Sciatic nerve (tissue), 2 donors: Measurements from ENCODE around the gene CEP350. TPM values are rescaled to one million over a fixed set of nuclear protein-coding genes. Genes with fewer than 3 reads are reported as not detected.
"Not testable (repeated sequence)": the region's sequence is repeated elsewhere in the genome, so short reads cannot be mapped to it uniquely, and the experiment has no call there.

ENCODE experiments used
- ATAC-seq: fragments of 200-7000 bp; cut with Tn5 transposase; one replicate; pipeline ENCODE4 v1.9.1; 2020; ENCODE audit warnings: mild to moderate bottlenecking, moderate library complexity
- DNase-seq: peaks from one replicate; pipeline ENCODE4 v3.0.0-alpha.2; 2020; ENCODE audit warnings: low spot score
- intact Hi-C: fragments of 100-400 bp; cut with DNase I; formaldehyde crosslinking; loops from one replicate; pipeline ENCODE4 v1.14.2; 2022
- total RNA-seq: library from RNA; stranded (reverse); fragmentation: NEBNext Ultra II Directional; extraction: Animal tissue kit (Norgen Biotek cat#: 25700); gene quantifications from one replicate; pipeline ENCODE4 v1.2.1, GENCODE V29; 2021
- donor health status: DM: no; HTN: no; CAD: no.
- donor health status: DM: no; HTN: no; CAD: no.

CEP350 gene
- total RNA-seq, 1 donor from 2014 or later: 70.0 TPM

- intact Hi-C loops: no loop called here
- ATAC-seq: no peak
These were observed 18.8 kb downstream of the CEP350 start for GRCh38 chr1:179973198-179974110.

GRCh38 chr1:179976970-179977651 is 22.5 kb downstream of the CEP350 start:
- DNase-seq (no peak), ATAC-seq (no peak)
- intact Hi-C loops: no loop called here

More at GRCh38 chr1:179973198-179974110, 18.8 kb downstream of the CEP350 start:
- no peak for DNase-seq

GRCh38 chr1:179978199-179979079 is 23.8 kb downstream of the CEP350 start:
- ATAC-seq: no peak

GRCh38 chr1:179984101-179984500 is 29.5 kb downstream of the CEP350 start:
- intact Hi-C loops: no loop called here
- ATAC-seq (no peak), DNase-seq (no peak)

More at GRCh38 chr1:179978199-179979079, 23.8 kb downstream of the CEP350 start:
- intact Hi-C loops: no loop called here
- DNase-seq: no peak

- DNase-seq (no peak), ATAC-seq (no peak)
- intact Hi-C loops: no loop called here
These were observed 30.3 kb downstream of the CEP350 start for GRCh38 chr1:179984942-179985341.

- no peak for DNase-seq
- intact Hi-C loops: no loop called here
- no peak for ATAC-seq
These were observed 36.2 kb downstream of the CEP350 start for GRCh38 chr1:179990847-179991246.

GRCh38 chr1:179995576-179995975 is 41.0 kb downstream of the CEP350 start:
- ATAC-seq: no peak
- intact Hi-C loops: no loop called here
- DNase-seq: no peak

- intact Hi-C loops: no loop called here
- ATAC-seq: no peak
- DNase-seq: no peak
These were observed 41.5 kb downstream of the CEP350 start for GRCh38 chr1:179996099-179996498.

- intact Hi-C loops: no loop called here
- DNase-seq (no peak), ATAC-seq (no peak)
These were observed 46.0 kb downstream of the CEP350 start for GRCh38 chr1:180000575-180000974.

GRCh38 chr1:180002437-180002836 is 47.8 kb downstream of the CEP350 start:
- no peak for DNase-seq
- intact Hi-C loops: no loop called here
- ATAC-seq: no peak

- ATAC-seq (no peak), DNase-seq (no peak)
- intact Hi-C loops: no loop called here
These were observed 48.6 kb downstream of the CEP350 start for GRCh38 chr1:180003026-180003695.

- ATAC-seq, DNase-seq, intact Hi-C loops: not testable (repeated sequence)
These were observed 52.2 kb downstream of the CEP350 start for GRCh38 chr1:180006762-180007161.

- ATAC-seq (no peak), DNase-seq (no peak)
- intact Hi-C loops: no loop called here
These were observed 65.4 kb downstream of the CEP350 start for GRCh38 chr1:180020017-180020416.

GRCh38 chr1:180026556-180026955 is 71.9 kb downstream of the CEP350 start:
- no peak for ATAC-seq
- intact Hi-C loops: no loop called here
- DNase-seq: no peak

- DNase-seq: no peak
- no peak for ATAC-seq
- intact Hi-C loops: no loop called here
These were observed 73.4 kb downstream of the CEP350 start for GRCh38 chr1:180027949-180028445.

- intact Hi-C loops: no loop called here
- DNase-seq: no peak
- no peak for ATAC-seq
These were observed 74.3 kb downstream of the CEP350 start for GRCh38 chr1:180028864-180029263.

- intact Hi-C loops: no loop called here
- ATAC-seq: no peak
- no peak for DNase-seq
These were observed 75.0 kb downstream of the CEP350 start for GRCh38 chr1:180029524-180030135.

GRCh38 chr1:180031664-180032063 is 77.1 kb downstream of the CEP350 start:
- no peak for ATAC-seq
- DNase-seq: no peak
- intact Hi-C loops: no loop called here
